HepG2 (cell line): ENCODE data around the gene ARID1A. TPM values are rescaled to one million over a fixed set of nuclear protein-coding genes. Genes with fewer than 3 reads are reported as not detected.

Experiments used
- ATAC-seq: fragments of 200-7000 bp; cut with Tn5 transposase; 3 replicates; pipeline ENCODE4 v1.9.1; 2020; ENCODE audit warnings: mild to moderate bottlenecking, moderate library complexity
- Bru-seq: library from RNA; stranded (reverse); fragments of 400-500 nt; gene quantifications from one replicate; lab custom pipeline; 2021; lab: Mats Ljungman, UMichigan
- BruChase-seq, 2 experiments: library from RNA; stranded (reverse); fragments of 400-500 nt; gene quantifications; one replicate each; lab custom pipeline; 2021; lab: Mats Ljungman, UMichigan
- BruUV-seq: library from RNA; stranded (reverse); fragments of 400-500 nt; replicated peaks from 2 replicates; lab custom pipeline; 2021; lab: Mats Ljungman, UMichigan
- CTCF ChIA-PET: fragments of 300-600 bp; formaldehyde crosslinking; extraction: SDS; loops from one replicate; lab custom pipeline; 2021; ENCODE audit warnings: low total read pairs, inconsistent platforms, low intra/inter-chr PET ratio; lab: Yijun Ruan, JAX
- POLR2A ChIA-PET: fragments of 350-600 bp; sonication (Branson Sonifier 250); formaldehyde crosslinking; loops from one replicate; lab custom pipeline; 2020; ENCODE audit warnings: antibody characterized with exemption, inconsistent platforms; lab: Yijun Ruan, JAX
- DNase-seq: peaks from one replicate; pipeline ENCODE4 v3.0.0-alpha.2; 2015; ENCODE audit warnings: low spot score
- FAIRE-seq: peaks from 3 replicates; lab custom pipeline; 2011; peaks lifted over from hg19 to GRCh38; lab: Jason Lieb, UNC
- H2AFZ ChIP-seq: one replicate; pipeline ENCODE4 v1.6.1; 2011; ENCODE audit warnings: low read length, inconsistent platforms
- H3K27ac ChIP-seq: fragments of 300-600 bp; 3 replicates; pipeline ENCODE4 v1.8.0; 2011; ENCODE audit warnings: mixed run types, mild to moderate bottlenecking, mixed read lengths, low read length, inconsistent platforms; ENCODE audit not compliant: insufficient read depth; ENCODE audit errors: extremely low read length
- H3K27me3 ChIP-seq, 2 experiments: fragments of 200-600 bp in 1 of 2; 2 replicates in 1 of 2; 3 replicates in 1 of 2; pipeline versions ENCODE4 v1.6.0 to v1.8.0; 2011; ENCODE audit warnings: low read length in 2 of 2, mild to moderate bottlenecking in 2 of 2, moderate library complexity in 2 of 2, inconsistent platforms in 1 of 2; ENCODE audit not compliant: insufficient read depth in 2 of 2, control insufficient read depth in 1 of 2
- H3K36me3 ChIP-seq, 2 experiments: fragments of 200-600 bp in 1 of 2; replicated peaks in 1 of 2; 2 replicates in 1 of 2; 3 replicates in 1 of 2; pipeline versions ENCODE4 v1.5.1 to v1.8.0; 2011; ENCODE audit warnings: low read length in 2 of 2, inconsistent platforms in 1 of 2; ENCODE audit not compliant: insufficient read depth in 2 of 2, control insufficient read depth in 1 of 2
- H3K4me1 ChIP-seq: 2 replicates; pipeline ENCODE4 v1.5.1; 2012; ENCODE audit warnings: low read length, inconsistent platforms; ENCODE audit not compliant: insufficient read depth
- H3K4me2 ChIP-seq: 2 replicates; pipeline ENCODE4 v1.6.0; 2011; ENCODE audit warnings: low read depth, low read length, inconsistent platforms
- H3K4me3 ChIP-seq, 3 experiments: fragments of 200-600 bp in 1 of 3; sonication (generic), shearing (Covaris generic) in 1 of 3; replicated peaks in 1 of 3; 2 replicates each; pipeline ENCODE4 v1.5.1; 2011 to 2016; ENCODE audit warnings: low read length in 3 of 3, inconsistent platforms in 2 of 3, low read depth in 2 of 3, mild to moderate bottlenecking in 2 of 3, control low read depth in 1 of 3, mixed read lengths in 1 of 3; ENCODE audit not compliant: insufficient read depth in 1 of 3
- H3K79me2 ChIP-seq: one replicate; pipeline ENCODE4 v1.6.1; 2011; ENCODE audit warnings: low read length, inconsistent platforms; ENCODE audit not compliant: insufficient read depth
- H3K9ac ChIP-seq: 2 replicates; pipeline ENCODE4 v1.6.0; 2011; ENCODE audit warnings: mild to moderate bottlenecking, low read depth, low read length, inconsistent platforms; ENCODE audit not compliant: insufficient read depth
- H3K9me3 ChIP-seq: 2 replicates; pipeline ENCODE4 v1.5.1; 2012; ENCODE audit warnings: mild to moderate bottlenecking, low read length
- H4K20me1 ChIP-seq: 2 replicates; pipeline ENCODE4 v1.6.0; 2011; ENCODE audit warnings: inconsistent platforms, mild to moderate bottlenecking, low read length, moderate library complexity; ENCODE audit not compliant: insufficient read depth
- ATF2 ChIP-seq: sonication (generic); formaldehyde crosslinking; IDR thresholded peaks from 2 replicates; pipeline ENCODE4 v1.4.0; 2020; ENCODE audit warnings: missing genetic modification reagents
- BCLAF1 ChIP-seq: fragments of 450-650 bp; IDR thresholded peaks from 2 replicates; pipeline ENCODE4 v1.6.1; 2017; ENCODE audit warnings: mild to moderate bottlenecking
- FOXA1 ChIP-seq, 2 experiments: fragments of 450-650 bp in 1 of 2; sonication (generic) in 1 of 2; formaldehyde crosslinking in 1 of 2; IDR thresholded peaks; 2 replicates each; pipeline versions ENCODE4 v1.4.0 to v1.6.1; 2016 to 2020; ENCODE audit warnings: missing genetic modification reagents in 1 of 2
- HNF1B ChIP-seq: sonication (generic); formaldehyde crosslinking; IDR thresholded peaks from 2 replicates; pipeline ENCODE4 v1.5.1; 2020; ENCODE audit warnings: mild to moderate bottlenecking, moderate library complexity, missing genetic modification reagents
- NCOA2 ChIP-seq: sonication (generic); formaldehyde crosslinking; IDR thresholded peaks from 2 replicates; pipeline ENCODE4 v1.8.0; 2022; ENCODE audit warnings: inconsistent platforms
- ZFX ChIP-seq: sonication (generic); formaldehyde crosslinking; IDR thresholded peaks from 2 replicates; pipeline ENCODE4 v1.4.0; 2020; ENCODE audit warnings: mild to moderate bottlenecking, low read depth, missing genetic modification reagents, moderate library complexity
- ZMYM2 ChIP-seq: sonication (generic); formaldehyde crosslinking; IDR thresholded peaks from 2 replicates; pipeline ENCODE4 v1.8.0; 2022; ENCODE audit warnings: mild to moderate bottlenecking, missing genetic modification reagents
- ZMYM4 ChIP-seq: sonication (generic); formaldehyde crosslinking; IDR thresholded peaks from 2 replicates; pipeline ENCODE4 v1.8.1; 2023; ENCODE audit warnings: mild to moderate bottlenecking, missing genetic modification reagents
- ZNF207 ChIP-seq: fragments of 450-650 bp; IDR thresholded peaks from 2 replicates; pipeline ENCODE4 v1.6.1; 2016; ENCODE audit warnings: antibody characterized with exemption, borderline replicate concordance
- ZNF282 ChIP-seq: fragments of 450-650 bp; IDR thresholded peaks from 2 replicates; pipeline ENCODE4 v1.6.1; 2018; ENCODE audit not compliant: partially characterized antibody
- ZNF350 ChIP-seq: sonication (generic); formaldehyde crosslinking; IDR thresholded peaks from 2 replicates; pipeline ENCODE4 v1.4.0; 2020; ENCODE audit warnings: mild to moderate bottlenecking, low read depth, missing genetic modification reagents, borderline replicate concordance
- WGBS: methylation state at CpG from one replicate; pipeline ENCODE4 v1.1.6; 2017; ENCODE audit warnings: low lambda C conversion rate; 5-methylcytosine and 5-hydroxymethylcytosine counted together
- in situ Hi-C: cut with HindIII; loops from 2 replicates; pipeline ENCODE4 v1.10.0; 2017; ENCODE audit warnings: low pct_unique_long_range_greater_than_20kb; ENCODE audit not compliant: extremely low pct_ligation_motif_present
- intact Hi-C: fragments of 100-400 bp; cut with micrococcal nuclease; formaldehyde crosslinking; loops from one replicate; pipeline ENCODE4 v1.10.0; 2022; ENCODE audit not compliant: unreplicated experiment
- long read RNA-seq, 2 experiments: library from RNA in 1 of 2; library from polyadenylated mRNA in 1 of 2; stranded (forward) in 1 of 2; unstranded in 1 of 2; transcript quantifications; one replicate each; pipeline ENCODE4 v2.0.0, GENCODE V29; 2019 to 2022
- polyA minus RNA-seq, 3 experiments: library from RNA; depleted of rRNA, polyadenylated mRNA; stranded (reverse); fragments of >200 nt; gene quantifications; 2 replicates each; pipeline ENCODE4 v1.2.3, GENCODE V29; 2011; ENCODE audit warnings: low replicate concordance in 1 of 3
- polyA plus RNA-seq, 8 experiments: library from polyadenylated mRNA; depleted of rRNA in 3 of 8; stranded (reverse) in 7 of 8; unstranded in 1 of 8; fragments of >200 nt; fragmentation: Illumina TruSeq in 4 of 8; extraction: Trizol in 4 of 8; gene quantifications; 2 replicates each; pipeline versions ENCODE4 v1.2.1 to v1.2.3, GENCODE V29; 2011 to 2016; ENCODE audit warnings: low read depth in 4 of 8, missing spikeins in 1 of 8, mixed read lengths in 1 of 8; ENCODE audit not compliant: insufficient read depth in 1 of 8
- total RNA-seq, 5 experiments: library from RNA; depleted of rRNA; stranded (reverse); fragments of >200 nt; fragmentation: Illumina TruSeq; extraction: Trizol; gene quantifications; 2 replicates each; pipeline ENCODE4 v1.2.3, GENCODE V29; 2016; ENCODE audit warnings: low read depth in 1 of 5

The ARID1A gene
- total RNA-seq (2016; rRNA removed; fragmentation: Illumina TruSeq; extraction: Trizol), result 11.9 and 18.4 TPM in 2 replicates
- total RNA-seq (2016; cell fraction: cytosol; rRNA removed; fragmentation: Illumina TruSeq; extraction: Trizol; ENCODE audit: low read depth), result 4.1 and 5.0 TPM in 2 replicates
- total RNA-seq (2016; cell fraction: insoluble cytoplasmic fraction; rRNA removed; fragmentation: Illumina TruSeq; extraction: Trizol), result 10.4 and 13.8 TPM in 2 replicates
- total RNA-seq (2016; cell fraction: membrane; rRNA removed; fragmentation: Illumina TruSeq; extraction: Trizol), result 10.6 and 11.3 TPM in 2 replicates
- total RNA-seq (2016; cell fraction: nucleus; rRNA removed; fragmentation: Illumina TruSeq; extraction: Trizol), result 20.9 and 30.6 TPM in 2 replicates
- polyA plus RNA-seq (2011; rRNA removed), result 12.3 and 15.9 TPM in 2 replicates
- polyA plus RNA-seq (2011; cell fraction: cytosol; rRNA removed), result 6.7 and 7.1 TPM in 2 replicates
- 34.6 and 44.4 TPM in 2 replicates for polyA plus RNA-seq (2011; cell fraction: nucleus; rRNA removed)
- polyA plus RNA-seq (2012), result 22.4 and 26.3 TPM in 2 replicates
- polyA plus RNA-seq (2016; cell fraction: cytosol; fragmentation: Illumina TruSeq; extraction: Trizol; ENCODE audit: low read depth), result 0.76 and 0.82 TPM in 2 replicates
- 19.7 and 29.5 TPM in 2 replicates for polyA plus RNA-seq (2016; cell fraction: insoluble cytoplasmic fraction; fragmentation: Illumina TruSeq; extraction: Trizol; ENCODE audit: low read depth)
- polyA plus RNA-seq (2016; cell fraction: membrane; fragmentation: Illumina TruSeq; extraction: Trizol; ENCODE audit: low read depth), result 1.7 and 2.3 TPM in 2 replicates
- polyA plus RNA-seq (2016; cell fraction: nucleus; fragmentation: Illumina TruSeq; extraction: Trizol; ENCODE audit: insufficient read depth, low read depth), result 63.3 and 66.4 TPM in 2 replicates
- polyA minus RNA-seq (2011; rRNA and poly(A)+ RNA removed; ENCODE audit: low replicate concordance), result 17.9 and 25.6 TPM in 2 replicates
- 22.4 and 28.0 TPM in 2 replicates for polyA minus RNA-seq (2011; cell fraction: cytosol; rRNA and poly(A)+ RNA removed)
- 25.2 and 31.6 TPM in 2 replicates for polyA minus RNA-seq (2011; cell fraction: nucleus; rRNA and poly(A)+ RNA removed)
- percentile 87 among the genes with signal in this experiment for Bru-seq, nascent RNA
- percentile 84 among the genes with signal in this experiment for BruChase-seq, experiment 1, labeled RNA remaining after a 6-hour chase
- percentile 89 among the genes with signal in this experiment for BruChase-seq, experiment 2, labeled RNA remaining after a 2-hour chase
- long read RNA-seq, experiment 1, transcript ARID1A-217 (1 exons, 3,046 nt), result major isoform, 11 of 19 reads
- long read RNA-seq, experiment 1, partial matches to known transcripts, result 7 of 19 reads
- long read RNA-seq, experiment 1, other reads (novel, unspliced or antisense), result 1 of 19 reads
- long read RNA-seq, experiment 2, full-length matches to known transcripts, result 11 of 27 reads
- long read RNA-seq, experiment 2, partial matches to known transcripts, result 3 of 27 reads
- long read RNA-seq, experiment 2, other reads (novel, unspliced or antisense), result 13 of 27 reads

- FAIRE-seq (no peak), DNase-seq (peak; percentile 88), ATAC-seq (peak; percentile 69)
- Histone ChIP-seq H3K79me2 (peaks cover 46% of the 10 kb centered on the region), H3K4me1 (peaks cover 60% of the 10 kb centered on the region), H3K4me2 (peak within 1 kb of the TSS; percentile 88), H3K9me3 (no peaks in the 10 kb centered on the region), H2AFZ (no peak within 1 kb of the TSS), H3K9ac (peak within 1 kb of the TSS; percentile 83), H3K27ac (peak within 1 kb of the TSS; percentile 98), H3K36me3 (0 out of 5 replicates have a peak, but pooled peaks cover 0 to 5% of the 10 kb centered on the region in 2 experiments), H3K4me3 (peak within 1 kb of the TSS; percentile 84 to 96 (median 91)), H4K20me1 (peaks cover 24% of the 10 kb centered on the region), H3K27me3 (no peaks in the 10 kb centered on the region)
- in situ Hi-C loops (no loop called here), intact Hi-C loops (loop anchor here (5.0 kb wide), 1 partner anchor 92 kb away; the partner anchor contains the start of gene PIGV)
- ChIA-PET POLR2A (interaction anchor here (6.4 kb wide), 1 partner anchor 91 kb away, joined by 127 read pairs; the partner anchor contains the start of gene PIGV), CTCF (no interaction called here)
- BruUV-seq, result no TSS peak
- WGBS, result 1% methylated on average over 14 of the region's 80 CpGs
- TF ChIP-seq HNF1B (peak; percentile 90), FOXA1 (IDR thresholded peaks at IDR 0.05) (no peak), FOXA1 (CRISPR knock-in tag; IDR thresholded peaks at IDR 0.05) (peak; percentile 51; the same call in 1 of the 2 replicates), ZNF207 (no peak), NCOA2 (CRISPR knock-in tag) (peak; percentile 82), ZMYM4 (CRISPR knock-in tag) (peak; percentile 79), ZMYM2 (CRISPR knock-in tag) (no peak), BCLAF1 (no peak), ATF2 (peak; percentile 86), ZNF350 (peak; percentile 95; the same call in 1 of the 2 replicates), ZFX (CRISPR knock-in tag) (peak; percentile 94), ZNF282 (no peak)
Observed at GRCh38 chr1:26695356-26696118, at the start of gene ARID1A. Gene ARID1A (plus strand): TSS chr1:26696015. CDS start chr1:26696404, 389 bp downstream.
